ENCODE data around the gene PAK6.
A peak's percentile ranks its signal among the peaks of the same experiment; 100 is the strongest.

Gene PAK6

GRCh38 chr15:40306371-40306770, 67.5 kb downstream of the PAK6 start:
- no peaks in the 10 kb centered on the region for H3K36me3 ChIP-seq (ENCODE audit: control insufficient read depth, low read length)
- peak overlapping the region; percentile 73 for H3K4me2 ChIP-seq (ENCODE audit: low read length)
- no peaks in the 10 kb centered on the region for H4K20me1 ChIP-seq (ENCODE audit: control insufficient read depth, insufficient read depth, low read depth, low read length)
- TF ChIP-seq EZH2phosphoT487 (IDR thresholded peaks at IDR 0.05; ENCODE audit: borderline replicate concordance, low read length) (no peak), CTCF (IDR thresholded peaks at IDR 0.05; ENCODE audit: low read depth, low read length, poor library complexity, severe bottlenecking) (no peak)
- no peaks in the 10 kb centered on the region for H3F3A ChIP-seq (ENCODE audit: control insufficient read depth, insufficient read depth)
- H3K27ac ChIP-seq (ENCODE audit: low read depth, low read length): no peak overlapping the region
- H3K27me3 ChIP-seq (ENCODE audit: control insufficient read depth, low read length): peaks cover 8% of the 10 kb centered on the region; the same call in 1 of the 2 replicates
- peak overlapping the region; percentile 73; the same call in 1 of the 2 replicates for H3K4me3 ChIP-seq (ENCODE audit: low read length)
- no peaks in the 10 kb centered on the region for H3K9me3 ChIP-seq (ENCODE audit: control insufficient read depth, insufficient read depth, low read length)
- H3K79me2 ChIP-seq (ENCODE audit: control insufficient read depth, low read length): no peaks in the 10 kb centered on the region
- H3K9me2 ChIP-seq (replicated peaks; ENCODE audit: control insufficient read depth, low read length): no peaks in the 10 kb centered on the region
- peaks cover 32% of the 10 kb centered on the region for H3K4me1 ChIP-seq (ENCODE audit: control insufficient read depth, low read length)

- no peaks in the 10 kb centered on the region for H4K20me1 ChIP-seq (ENCODE audit: control insufficient read depth, insufficient read depth, low read depth, low read length)
- H3F3A ChIP-seq (ENCODE audit: control insufficient read depth, insufficient read depth): no peaks in the 10 kb centered on the region
- H3K4me1 ChIP-seq (ENCODE audit: control insufficient read depth, low read length): peaks cover 32% of the 10 kb centered on the region
- H3K9me2 ChIP-seq (replicated peaks; ENCODE audit: control insufficient read depth, low read length): no peaks in the 10 kb centered on the region
- no peak overlapping the region for H3K27ac ChIP-seq (ENCODE audit: low read depth, low read length)
- no peaks in the 10 kb centered on the region for H3K9me3 ChIP-seq (ENCODE audit: control insufficient read depth, insufficient read depth, low read length)
- no peaks in the 10 kb centered on the region for H3K79me2 ChIP-seq (ENCODE audit: control insufficient read depth, low read length)
- H3K27me3 ChIP-seq (ENCODE audit: control insufficient read depth, low read length): peaks cover 12% of the 10 kb centered on the region; the same call in 1 of the 2 replicates
- H3K4me2 ChIP-seq (ENCODE audit: low read length): peak overlapping the region; percentile 73
- H3K36me3 ChIP-seq (ENCODE audit: control insufficient read depth, low read length): no peaks in the 10 kb centered on the region
- TF ChIP-seq EZH2phosphoT487 (IDR thresholded peaks at IDR 0.05; ENCODE audit: borderline replicate concordance, low read length) (no peak), CTCF (IDR thresholded peaks at IDR 0.05; ENCODE audit: low read depth, low read length, poor library complexity, severe bottlenecking) (no peak)
- peak overlapping the region; percentile 73 for H3K4me3 ChIP-seq (ENCODE audit: low read length)
Measured at GRCh38 chr15:40306908-40307307, 68.0 kb downstream of the PAK6 start.

GRCh38 chr15:40307421-40308211, 68.8 kb downstream of the PAK6 start, which contains the start of gene PLCB2:
Gene PLCB2 (minus strand): TSS chr15:40307935. CDS start chr15:40307672, 263 bp downstream.
- no peaks in the 10 kb centered on the region for H3K36me3 ChIP-seq (ENCODE audit: control insufficient read depth, low read length)
- no peaks in the 10 kb centered on the region for H3K9me2 ChIP-seq (replicated peaks; ENCODE audit: control insufficient read depth, low read length)
- peak within 1 kb of the TSS; percentile 73 for H3K4me2 ChIP-seq (ENCODE audit: low read length)
- no peaks in the 10 kb centered on the region for H3F3A ChIP-seq (ENCODE audit: control insufficient read depth, insufficient read depth)
- peaks cover 32% of the 10 kb centered on the region for H3K4me1 ChIP-seq (ENCODE audit: control insufficient read depth, low read length)
- no peaks in the 10 kb centered on the region for H3K9me3 ChIP-seq (ENCODE audit: control insufficient read depth, insufficient read depth, low read length)
- H3K27ac ChIP-seq (ENCODE audit: low read depth, low read length): peak within 1 kb of the TSS; percentile 61
- H4K20me1 ChIP-seq (ENCODE audit: control insufficient read depth, insufficient read depth, low read depth, low read length): no peaks in the 10 kb centered on the region
- H3K4me3 ChIP-seq (ENCODE audit: low read length): peak within 1 kb of the TSS; percentile 73
- no peaks in the 10 kb centered on the region for H3K79me2 ChIP-seq (ENCODE audit: control insufficient read depth, low read length)
- TF ChIP-seq CTCF (IDR thresholded peaks at IDR 0.05; ENCODE audit: low read depth, low read length, poor library complexity, severe bottlenecking) (peak; percentile 59), EZH2phosphoT487 (IDR thresholded peaks at IDR 0.05; ENCODE audit: borderline replicate concordance, low read length) (no peak)
- peaks cover 15% of the 10 kb centered on the region; the same call in 1 of the 2 replicates for H3K27me3 ChIP-seq (ENCODE audit: control insufficient read depth, low read length)
